ENCODE data around the gene CPAMD8. TPM values are rescaled to one million over a fixed set of nuclear protein-coding genes. Genes with fewer than 3 reads are reported as not detected.

CPAMD8 gene
- total RNA-seq, 1 experiment from 2014 or later = 0.20 TPM

DNA sequence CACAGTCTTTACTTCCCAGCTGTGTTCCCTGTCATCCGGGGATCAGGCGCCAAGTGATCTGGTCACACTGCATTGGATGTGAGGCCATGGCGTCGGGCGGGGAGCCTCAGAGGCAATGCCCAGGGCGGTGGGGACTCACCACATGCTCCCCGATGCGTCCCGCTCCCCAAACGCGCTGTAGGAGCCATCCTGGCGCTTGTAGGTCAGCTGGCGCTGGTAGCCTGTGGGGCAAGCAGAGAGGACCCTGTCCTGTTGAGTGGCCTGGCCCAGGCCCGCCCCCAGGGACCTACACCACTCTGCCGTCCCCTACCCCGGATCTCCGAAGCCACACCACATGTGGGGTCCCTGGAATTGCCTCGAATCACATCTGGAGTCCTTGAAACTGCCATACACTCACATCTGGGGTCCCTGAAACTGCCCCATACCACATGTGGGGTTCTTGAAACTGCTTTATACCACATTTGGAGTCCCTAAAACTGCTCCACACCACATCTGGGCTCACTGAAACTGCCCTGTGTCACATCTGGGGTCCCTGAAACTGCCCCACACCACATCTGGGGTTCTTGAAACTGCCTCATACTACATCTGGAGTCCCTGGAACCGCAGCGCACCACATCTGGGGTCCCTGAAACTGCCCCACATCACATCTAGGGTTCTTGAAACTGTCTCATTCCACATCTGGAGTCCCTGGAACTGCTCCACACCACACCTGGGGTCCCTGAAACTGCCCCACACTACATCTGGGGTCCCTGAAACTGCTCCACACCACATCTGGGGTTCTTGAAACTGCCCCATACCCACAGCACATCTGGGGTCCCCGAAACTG is 104.6 kb downstream of the CPAMD8 start:
- H3K9me3 ChIP-seq (ENCODE audit: control insufficient read depth in 1 of 2, insufficient read depth in 1 of 2, low read depth in 1 of 2, low read length in 2 of 2) = peaks cover 5 to 7% of the 10 kb centered on the region in 2 experiments; a peak in 2 of 4 replicates
- TF ChIP-seq YY1 (IDR thresholded peaks at IDR 0.05; ENCODE audit: extremely low read depth, insufficient replicate concordance, low read depth, low read length) (no peak), RAD21 (IDR thresholded peaks at IDR 0.05; ENCODE audit: low read depth) (no peak), ZFX (IDR thresholded peaks at IDR 0.05) (no peak), SP1 (IDR thresholded peaks at IDR 0.05; ENCODE audit: low read depth) (no peak), EGR1 (IDR thresholded peaks at IDR 0.05; ENCODE audit: low read depth) (no peak), FOSL1 (IDR thresholded peaks at IDR 0.05; ENCODE audit: low read depth) (no peak), SRF (IDR thresholded peaks at IDR 0.05; ENCODE audit: low read depth) (no peak), SIN3A (IDR thresholded peaks at IDR 0.05; ENCODE audit: low read depth) (no peak), CEBPB (IDR thresholded peaks at IDR 0.05; ENCODE audit: low read depth) (no peak), CBX3 (IDR thresholded peaks at IDR 0.05; ENCODE audit: low read depth) (no peak), JUND (IDR thresholded peaks at IDR 0.05) (no peak)
- TF ChIP-seq, protein P1, sequence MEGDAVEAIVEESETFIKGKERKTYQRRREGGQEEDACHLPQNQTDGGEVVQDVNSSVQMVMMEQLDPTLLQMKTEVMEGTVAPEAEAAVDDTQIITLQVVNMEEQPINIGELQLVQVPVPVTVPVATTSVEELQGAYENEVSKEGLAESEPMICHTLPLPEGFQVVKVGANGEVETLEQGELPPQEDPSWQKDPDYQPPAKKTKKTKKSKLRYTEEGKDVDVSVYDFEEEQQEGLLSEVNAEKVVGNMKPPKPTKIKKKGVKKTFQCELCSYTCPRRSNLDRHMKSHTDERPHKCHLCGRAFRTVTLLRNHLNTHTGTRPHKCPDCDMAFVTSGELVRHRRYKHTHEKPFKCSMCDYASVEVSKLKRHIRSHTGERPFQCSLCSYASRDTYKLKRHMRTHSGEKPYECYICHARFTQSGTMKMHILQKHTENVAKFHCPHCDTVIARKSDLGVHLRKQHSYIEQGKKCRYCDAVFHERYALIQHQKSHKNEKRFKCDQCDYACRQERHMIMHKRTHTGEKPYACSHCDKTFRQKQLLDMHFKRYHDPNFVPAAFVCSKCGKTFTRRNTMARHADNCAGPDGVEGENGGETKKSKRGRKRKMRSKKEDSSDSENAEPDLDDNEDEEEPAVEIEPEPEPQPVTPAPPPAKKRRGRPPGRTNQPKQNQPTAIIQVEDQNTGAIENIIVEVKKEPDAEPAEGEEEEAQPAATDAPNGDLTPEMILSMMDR (IDR thresholded peaks at IDR 0.05 in 2 of 3, conservative IDR thresholded peaks at IDR 0.05 in 1 of 3; ENCODE audit: borderline replicate concordance in 1 of 3, insufficient read depth in 1 of 3, low read depth in 2 of 3, low read length in 2 of 3) = no peak
- TF ChIP-seq, protein P2, sequence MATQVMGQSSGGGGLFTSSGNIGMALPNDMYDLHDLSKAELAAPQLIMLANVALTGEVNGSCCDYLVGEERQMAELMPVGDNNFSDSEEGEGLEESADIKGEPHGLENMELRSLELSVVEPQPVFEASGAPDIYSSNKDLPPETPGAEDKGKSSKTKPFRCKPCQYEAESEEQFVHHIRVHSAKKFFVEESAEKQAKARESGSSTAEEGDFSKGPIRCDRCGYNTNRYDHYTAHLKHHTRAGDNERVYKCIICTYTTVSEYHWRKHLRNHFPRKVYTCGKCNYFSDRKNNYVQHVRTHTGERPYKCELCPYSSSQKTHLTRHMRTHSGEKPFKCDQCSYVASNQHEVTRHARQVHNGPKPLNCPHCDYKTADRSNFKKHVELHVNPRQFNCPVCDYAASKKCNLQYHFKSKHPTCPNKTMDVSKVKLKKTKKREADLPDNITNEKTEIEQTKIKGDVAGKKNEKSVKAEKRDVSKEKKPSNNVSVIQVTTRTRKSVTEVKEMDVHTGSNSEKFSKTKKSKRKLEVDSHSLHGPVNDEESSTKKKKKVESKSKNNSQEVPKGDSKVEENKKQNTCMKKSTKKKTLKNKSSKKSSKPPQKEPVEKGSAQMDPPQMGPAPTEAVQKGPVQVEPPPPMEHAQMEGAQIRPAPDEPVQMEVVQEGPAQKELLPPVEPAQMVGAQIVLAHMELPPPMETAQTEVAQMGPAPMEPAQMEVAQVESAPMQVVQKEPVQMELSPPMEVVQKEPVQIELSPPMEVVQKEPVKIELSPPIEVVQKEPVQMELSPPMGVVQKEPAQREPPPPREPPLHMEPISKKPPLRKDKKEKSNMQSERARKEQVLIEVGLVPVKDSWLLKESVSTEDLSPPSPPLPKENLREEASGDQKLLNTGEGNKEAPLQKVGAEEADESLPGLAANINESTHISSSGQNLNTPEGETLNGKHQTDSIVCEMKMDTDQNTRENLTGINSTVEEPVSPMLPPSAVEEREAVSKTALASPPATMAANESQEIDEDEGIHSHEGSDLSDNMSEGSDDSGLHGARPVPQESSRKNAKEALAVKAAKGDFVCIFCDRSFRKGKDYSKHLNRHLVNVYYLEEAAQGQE (IDR thresholded peaks at IDR 0.05; ENCODE audit: low read depth) = no peak
- TF ChIP-seq, protein P3, sequence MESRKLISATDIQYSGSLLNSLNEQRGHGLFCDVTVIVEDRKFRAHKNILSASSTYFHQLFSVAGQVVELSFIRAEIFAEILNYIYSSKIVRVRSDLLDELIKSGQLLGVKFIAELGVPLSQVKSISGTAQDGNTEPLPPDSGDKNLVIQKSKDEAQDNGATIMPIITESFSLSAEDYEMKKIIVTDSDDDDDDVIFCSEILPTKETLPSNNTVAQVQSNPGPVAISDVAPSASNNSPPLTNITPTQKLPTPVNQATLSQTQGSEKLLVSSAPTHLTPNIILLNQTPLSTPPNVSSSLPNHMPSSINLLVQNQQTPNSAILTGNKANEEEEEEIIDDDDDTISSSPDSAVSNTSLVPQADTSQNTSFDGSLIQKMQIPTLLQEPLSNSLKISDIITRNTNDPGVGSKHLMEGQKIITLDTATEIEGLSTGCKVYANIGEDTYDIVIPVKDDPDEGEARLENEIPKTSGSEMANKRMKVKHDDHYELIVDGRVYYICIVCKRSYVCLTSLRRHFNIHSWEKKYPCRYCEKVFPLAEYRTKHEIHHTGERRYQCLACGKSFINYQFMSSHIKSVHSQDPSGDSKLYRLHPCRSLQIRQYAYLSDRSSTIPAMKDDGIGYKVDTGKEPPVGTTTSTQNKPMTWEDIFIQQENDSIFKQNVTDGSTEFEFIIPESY (IDR thresholded peaks at IDR 0.05; ENCODE audit: extremely low read depth, insufficient replicate concordance, low read length) = no peak
- TF ChIP-seq, protein P4, sequence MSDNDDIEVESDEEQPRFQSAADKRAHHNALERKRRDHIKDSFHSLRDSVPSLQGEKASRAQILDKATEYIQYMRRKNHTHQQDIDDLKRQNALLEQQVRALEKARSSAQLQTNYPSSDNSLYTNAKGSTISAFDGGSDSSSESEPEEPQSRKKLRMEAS (IDR thresholded peaks at IDR 0.05) = no peak
- no peaks in the 10 kb centered on the region for H3K79me2 ChIP-seq (ENCODE audit: insufficient read depth, low read length)
- ChIA-PET CTCF (no interaction called here), POLR2A (no interaction called here), RAD21 (ENCODE audit: low non-redundant PET in 1 of 2, low total read pairs in 2 of 2, uncharacterized antibody in 2 of 2, unreplicated experiment in 2 of 2) (no interaction called here)
- H2AFZ ChIP-seq (ENCODE audit: low read depth, low read length, poor library complexity, severe bottlenecking) = no peak overlapping the region
- no peaks in the 10 kb centered on the region for H3K27me3 ChIP-seq (ENCODE audit: insufficient read depth, low read length)
- no peak for ATAC-seq
- no peak overlapping the region for H3K27ac ChIP-seq (ENCODE audit: low read depth, low read length)
- intact Hi-C loops (cut with micrococcal nuclease) = no loop called here
- DNase-seq (ENCODE audit: low read depth, low spot score) = no peak
- peaks cover 7 to 14% of the 10 kb centered on the region in 2 experiments for H3K4me1 ChIP-seq (ENCODE audit: control insufficient read depth in 1 of 2, insufficient read depth in 2 of 2, low read length in 2 of 2)
- H3K9ac ChIP-seq (ENCODE audit: low read length) = no peak overlapping the region
- no peaks in the 10 kb centered on the region for H3K9me2 ChIP-seq (ENCODE audit: insufficient read depth)
- H4K20me1 ChIP-seq (ENCODE audit: insufficient read depth) = no peaks in the 10 kb centered on the region
- no peak overlapping the region for H3K4me3 ChIP-seq (replicated peaks in 1 of 2; ENCODE audit: low read depth in 1 of 2, low read length in 2 of 2)
- H3K4me2 ChIP-seq (ENCODE audit: low read length) = no peak overlapping the region; the same call in 1 of the 2 replicates
- no TSS peak for BruUV-seq (replicated peaks)
- H3K36me3 ChIP-seq (ENCODE audit: control insufficient read depth in 1 of 2, insufficient read depth in 2 of 2, low read length in 2 of 2) = no peaks in the 10 kb centered on the region
